WTC11 (cell line): ENCODE results near the gene RASGEF1C. TPM values are rescaled to one million over a fixed set of nuclear protein-coding genes. Genes with fewer than 3 reads are reported as not detected.

Experiments used
- ATF1 ChIP-seq: sonication (generic); formaldehyde crosslinking; IDR thresholded peaks from 2 replicates; pipeline ENCODE4 v1.8.1; 2023; ENCODE audit warnings: mild to moderate bottlenecking, moderate library complexity, missing genetic modification reagents
- CREB1 ChIP-seq: sonication (generic); formaldehyde crosslinking; IDR thresholded peaks from 2 replicates; pipeline ENCODE4 v1.8.0; 2023; ENCODE audit warnings: mild to moderate bottlenecking, missing genetic modification reagents
- ELF4 ChIP-seq: sonication (generic); formaldehyde crosslinking; IDR thresholded peaks from 2 replicates; pipeline ENCODE4 v1.8.1; 2022; ENCODE audit warnings: low read depth, mild to moderate bottlenecking, moderate library complexity, missing genetic modification reagents
- EMX1 ChIP-seq: fragments of 250-450 bp; sonication (Bioruptor Pico); IDR thresholded peaks from 2 replicates; pipeline ENCODE4 v1.8.0; 2021; ENCODE audit warnings: mild to moderate bottlenecking
- ESRRA ChIP-seq: sonication (generic); formaldehyde crosslinking; IDR thresholded peaks from 2 replicates; pipeline ENCODE4 v1.8.1; 2022; ENCODE audit warnings: mild to moderate bottlenecking, missing genetic modification reagents, borderline replicate concordance
- FOXK1 ChIP-seq: sonication (generic); formaldehyde crosslinking; IDR thresholded peaks from 2 replicates; pipeline ENCODE4 v1.8.0; 2022; ENCODE audit warnings: mild to moderate bottlenecking, moderate library complexity, missing genetic modification reagents
- GABPB1 ChIP-seq: sonication (generic); formaldehyde crosslinking; IDR thresholded peaks from 2 replicates; pipeline ENCODE4 v1.8.1; 2023; ENCODE audit warnings: mild to moderate bottlenecking, missing genetic modification reagents
- HMGA2 ChIP-seq: fragments of 250-450 bp; sonication (Bioruptor Pico); IDR thresholded peaks from 2 replicates; pipeline ENCODE4 v1.4.0; 2021; ENCODE audit warnings: mild to moderate bottlenecking, moderate library complexity
- HMGXB4 ChIP-seq: sonication (generic); formaldehyde crosslinking; IDR thresholded peaks from 2 replicates; pipeline ENCODE4 v1.8.1; 2023; ENCODE audit warnings: mild to moderate bottlenecking, moderate library complexity, missing genetic modification reagents
- IRF1 ChIP-seq: sonication (generic); formaldehyde crosslinking; IDR thresholded peaks from 2 replicates; pipeline ENCODE4 v1.8.0; 2023; ENCODE audit warnings: missing genetic modification reagents
- KAT7 ChIP-seq: sonication (generic); formaldehyde crosslinking; IDR thresholded peaks from 2 replicates; pipeline ENCODE4 v1.8.1; 2023; ENCODE audit warnings: missing genetic modification reagents, mild to moderate bottlenecking, borderline replicate concordance
- NR1H2 ChIP-seq: sonication (generic); formaldehyde crosslinking; IDR thresholded peaks from 2 replicates; pipeline ENCODE4 v1.9.0; 2021; ENCODE audit warnings: mild to moderate bottlenecking, moderate library complexity, missing genetic modification reagents
- PRRX2 ChIP-seq: fragments of 250-450 bp; sonication (Bioruptor Pico); IDR thresholded peaks from 2 replicates; pipeline ENCODE4 v1.8.0; 2021; ENCODE audit warnings: mild to moderate bottlenecking
- RORB ChIP-seq: fragments of 250-450 bp; sonication (Bioruptor Pico); IDR thresholded peaks from 2 replicates; pipeline ENCODE4 v1.9.0; 2021; ENCODE audit warnings: mild to moderate bottlenecking
- SMAD3 ChIP-seq: sonication (generic); formaldehyde crosslinking; IDR thresholded peaks from 2 replicates; pipeline ENCODE4 v1.8.0; 2022; ENCODE audit warnings: missing genetic modification reagents, mild to moderate bottlenecking, borderline replicate concordance
- SMAD4 ChIP-seq: sonication (generic); formaldehyde crosslinking; IDR thresholded peaks from 2 replicates; pipeline ENCODE4 v1.8.0; 2022; ENCODE audit warnings: mild to moderate bottlenecking, missing genetic modification reagents
- SP1 ChIP-seq: sonication (generic); formaldehyde crosslinking; conservative IDR thresholded peaks from 2 replicates; pipeline ENCODE4 v1.8.1; 2022; ENCODE audit warnings: missing genetic modification reagents
- TCF7 ChIP-seq: sonication (generic); formaldehyde crosslinking; IDR thresholded peaks from 2 replicates; pipeline ENCODE4 v1.8.0; 2022; ENCODE audit warnings: mild to moderate bottlenecking, low read depth, missing genetic modification reagents, moderate library complexity
- TP53 ChIP-seq: sonication (generic); formaldehyde crosslinking; IDR thresholded peaks from 2 replicates; pipeline ENCODE4 v1.8.1; 2023; ENCODE audit warnings: mild to moderate bottlenecking, missing genetic modification reagents
- ZBTB21 ChIP-seq: sonication (generic); formaldehyde crosslinking; IDR thresholded peaks from 2 replicates; pipeline ENCODE4 v1.8.1; 2023; ENCODE audit warnings: mild to moderate bottlenecking, missing genetic modification reagents, borderline replicate concordance
- ZNF121 ChIP-seq: sonication (generic); formaldehyde crosslinking; IDR thresholded peaks from 2 replicates; pipeline ENCODE4 v1.8.0; 2023; ENCODE audit warnings: missing genetic modification reagents
- ZNF232 ChIP-seq: sonication (generic); formaldehyde crosslinking; IDR thresholded peaks from 2 replicates; pipeline ENCODE4 v1.8.0; 2022; ENCODE audit warnings: mild to moderate bottlenecking, missing genetic modification reagents
- ZNF396 ChIP-seq: fragments of 250-450 bp; sonication (Bioruptor Pico); IDR thresholded peaks from 2 replicates; pipeline ENCODE4 v1.8.0; 2021; ENCODE audit warnings: mild to moderate bottlenecking, moderate library complexity, borderline replicate concordance
- ZNF416 ChIP-seq: fragments of 250-450 bp; sonication (Bioruptor Pico); IDR thresholded peaks from 2 replicates; pipeline ENCODE4 v1.9.0; 2021; ENCODE audit warnings: mild to moderate bottlenecking, inconsistent platforms
- total RNA-seq: library from RNA; stranded (reverse); gene quantifications from 3 replicates; pipeline ENCODE4 v1.2.3, GENCODE V29; 2021
- TF ChIP-seq, protein P1 (sequence below): fragments of 250-450 bp; sonication (Bioruptor Pico); IDR thresholded peaks from 2 replicates; pipeline ENCODE4 v2.1.2; 2022; ENCODE audit warnings: mild to moderate bottlenecking, moderate library complexity
- TF ChIP-seq, protein P2 (sequence below): sonication (generic); formaldehyde crosslinking; IDR thresholded peaks from 2 replicates; pipeline ENCODE4 v1.8.1; 2023; ENCODE audit warnings: mild to moderate bottlenecking, missing genetic modification reagents, moderate library complexity
- TF ChIP-seq, protein P3 (sequence below): fragments of 250-450 bp; sonication (Bioruptor Pico); IDR thresholded peaks from 2 replicates; pipeline ENCODE4 v1.9.0; 2021; ENCODE audit warnings: mild to moderate bottlenecking
- TF ChIP-seq, protein P4 (sequence below): sonication (generic); formaldehyde crosslinking; IDR thresholded peaks from 2 replicates; pipeline ENCODE4 v1.8.1; 2023; ENCODE audit warnings: mild to moderate bottlenecking, missing genetic modification reagents, moderate library complexity
- TF ChIP-seq, protein P5 (sequence below): sonication (generic); formaldehyde crosslinking; IDR thresholded peaks from 2 replicates; pipeline ENCODE4 v1.8.0; 2022; ENCODE audit warnings: mild to moderate bottlenecking, missing genetic modification reagents
- TF ChIP-seq, protein P6 (sequence below): sonication (generic); formaldehyde crosslinking; IDR thresholded peaks from 2 replicates; pipeline ENCODE4 v1.8.1; 2023; ENCODE audit warnings: mild to moderate bottlenecking, missing genetic modification reagents
- TF ChIP-seq, protein P7 (sequence below): sonication (generic); formaldehyde crosslinking; IDR thresholded peaks from 2 replicates; pipeline ENCODE4 v1.8.0; 2022; ENCODE audit warnings: mild to moderate bottlenecking, missing genetic modification reagents

The RASGEF1C gene
- total RNA-seq, 1 experiment from 2014 or later = 0.96 TPM

DNA sequence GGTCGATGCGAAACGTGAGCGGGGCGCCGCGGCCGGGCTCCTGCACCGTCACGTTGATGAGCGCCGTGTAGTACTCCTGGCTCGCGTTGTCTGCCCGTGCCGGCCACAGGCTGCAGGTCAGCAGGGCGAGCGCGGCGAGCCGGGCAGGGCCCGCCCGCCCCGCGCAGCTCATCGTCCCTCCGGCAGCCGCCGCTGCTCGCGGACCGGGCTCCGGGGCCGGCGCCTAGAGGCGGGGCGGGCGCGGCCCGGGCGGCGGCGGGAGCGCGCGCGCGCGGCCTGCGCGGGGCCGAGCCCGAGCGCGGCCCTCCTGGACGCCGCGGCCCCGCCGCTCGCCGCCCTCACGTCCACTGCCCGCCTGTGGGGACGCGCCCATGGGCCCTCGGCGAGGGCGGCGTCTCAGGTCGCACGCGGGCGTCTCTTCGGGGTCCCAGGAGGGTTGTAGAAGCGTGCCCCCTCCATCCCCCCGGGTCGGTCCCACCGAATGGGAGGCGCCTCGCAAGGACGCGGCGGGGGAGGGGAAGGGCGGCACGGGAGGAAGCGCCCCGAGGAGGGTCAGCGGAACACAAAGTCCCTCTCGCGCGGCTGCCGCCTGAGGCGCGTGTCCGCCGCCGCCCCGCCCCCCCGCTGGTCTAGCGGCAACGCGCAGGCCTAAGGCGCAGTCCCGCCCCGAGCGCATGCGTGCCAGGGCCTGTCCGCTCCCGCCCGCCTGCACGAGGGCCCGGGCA is 137.3 kb downstream of the RASGEF1C start, which contains the start of gene RNF130 (continued):
- TF ChIP-seq TCF7 (CRISPR knock-in tag) (peak; percentile 78; the same call in 1 of the 2 replicates), ZNF396 (CRISPR knock-in tag) (no peak), PRRX2 (CRISPR knock-in tag) (0 out of 2 replicates have a peak, but pooled peaks have one; percentile 50), KAT7 (0 out of 2 replicates have a peak, but pooled peaks have one; percentile 0), CREB1 (peak; percentile 94), IRF1 (CRISPR knock-in tag) (peak; percentile 97; the same call in 1 of the 2 replicates), HMGXB4 (CRISPR knock-in tag) (peak; percentile 83), SP1 (CRISPR knock-in tag) (peak; percentile 68; the same call in 1 of the 2 replicates), RORB (CRISPR knock-in tag) (no peak), SMAD4 (0 out of 2 replicates have a peak, but pooled peaks have one; percentile 88), HMGA2 (CRISPR knock-in tag) (no peak), EMX1 (CRISPR knock-in tag) (peak; percentile 80; the same call in 1 of the 2 replicates), ESRRA (CRISPR knock-in tag) (peak; percentile 96), SMAD3 (CRISPR knock-in tag) (peak; percentile 94), ATF1 (CRISPR knock-in tag) (peak; percentile 92), TP53 (peak; percentile 98), FOXK1 (peak; percentile 97), ELF4 (peak; percentile 97), GABPB1 (peak; percentile 91), ZNF232 (peak; percentile 98; the same call in 1 of the 2 replicates), NR1H2 (no peak), ZNF416 (CRISPR knock-in tag) (no peak), ZBTB21 (CRISPR knock-in tag) (peak; percentile 96), ZNF121 (CRISPR knock-in tag) (peak; percentile 50; the same call in 1 of the 2 replicates)
- TF ChIP-seq, protein P1, sequence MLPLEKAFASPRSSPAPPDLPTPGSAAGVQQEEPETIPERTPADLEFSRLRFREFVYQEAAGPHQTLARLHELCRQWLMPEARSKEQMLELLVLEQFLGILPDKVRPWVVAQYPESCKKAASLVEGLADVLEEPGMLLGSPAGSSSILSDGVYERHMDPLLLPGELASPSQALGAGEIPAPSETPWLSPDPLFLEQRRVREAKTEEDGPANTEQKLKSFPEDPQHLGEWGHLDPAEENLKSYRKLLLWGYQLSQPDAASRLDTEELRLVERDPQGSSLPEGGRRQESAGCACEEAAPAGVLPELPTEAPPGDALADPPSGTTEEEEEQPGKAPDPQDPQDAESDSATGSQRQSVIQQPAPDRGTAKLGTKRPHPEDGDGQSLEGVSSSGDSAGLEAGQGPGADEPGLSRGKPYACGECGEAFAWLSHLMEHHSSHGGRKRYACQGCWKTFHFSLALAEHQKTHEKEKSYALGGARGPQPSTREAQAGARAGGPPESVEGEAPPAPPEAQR (CRISPR knock-in tag) = no peak
- TF ChIP-seq, protein P2, sequence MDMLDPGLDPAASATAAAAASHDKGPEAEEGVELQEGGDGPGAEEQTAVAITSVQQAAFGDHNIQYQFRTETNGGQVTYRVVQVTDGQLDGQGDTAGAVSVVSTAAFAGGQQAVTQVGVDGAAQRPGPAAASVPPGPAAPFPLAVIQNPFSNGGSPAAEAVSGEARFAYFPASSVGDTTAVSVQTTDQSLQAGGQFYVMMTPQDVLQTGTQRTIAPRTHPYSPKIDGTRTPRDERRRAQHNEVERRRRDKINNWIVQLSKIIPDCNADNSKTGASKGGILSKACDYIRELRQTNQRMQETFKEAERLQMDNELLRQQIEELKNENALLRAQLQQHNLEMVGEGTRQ (CRISPR knock-in tag) = 0 out of 2 replicates have a peak, but pooled peaks have one; percentile 41
- TF ChIP-seq, protein P3, sequence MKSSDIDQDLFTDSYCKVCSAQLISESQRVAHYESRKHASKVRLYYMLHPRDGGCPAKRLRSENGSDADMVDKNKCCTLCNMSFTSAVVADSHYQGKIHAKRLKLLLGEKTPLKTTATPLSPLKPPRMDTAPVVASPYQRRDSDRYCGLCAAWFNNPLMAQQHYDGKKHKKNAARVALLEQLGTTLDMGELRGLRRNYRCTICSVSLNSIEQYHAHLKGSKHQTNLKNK (CRISPR knock-in tag) = no peak
- TF ChIP-seq, protein P4, sequence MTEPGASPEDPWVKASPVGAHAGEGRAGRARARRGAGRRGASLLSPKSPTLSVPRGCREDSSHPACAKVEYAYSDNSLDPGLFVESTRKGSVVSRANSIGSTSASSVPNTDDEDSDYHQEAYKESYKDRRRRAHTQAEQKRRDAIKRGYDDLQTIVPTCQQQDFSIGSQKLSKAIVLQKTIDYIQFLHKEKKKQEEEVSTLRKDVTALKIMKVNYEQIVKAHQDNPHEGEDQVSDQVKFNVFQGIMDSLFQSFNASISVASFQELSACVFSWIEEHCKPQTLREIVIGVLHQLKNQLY = peak; percentile 95; the same call in 1 of the 2 replicates
- TF ChIP-seq, protein P5, sequence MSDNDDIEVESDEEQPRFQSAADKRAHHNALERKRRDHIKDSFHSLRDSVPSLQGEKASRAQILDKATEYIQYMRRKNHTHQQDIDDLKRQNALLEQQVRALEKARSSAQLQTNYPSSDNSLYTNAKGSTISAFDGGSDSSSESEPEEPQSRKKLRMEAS (CRISPR knock-in tag) = peak; percentile 100; the same call in 1 of the 2 replicates
- TF ChIP-seq, protein P6, sequence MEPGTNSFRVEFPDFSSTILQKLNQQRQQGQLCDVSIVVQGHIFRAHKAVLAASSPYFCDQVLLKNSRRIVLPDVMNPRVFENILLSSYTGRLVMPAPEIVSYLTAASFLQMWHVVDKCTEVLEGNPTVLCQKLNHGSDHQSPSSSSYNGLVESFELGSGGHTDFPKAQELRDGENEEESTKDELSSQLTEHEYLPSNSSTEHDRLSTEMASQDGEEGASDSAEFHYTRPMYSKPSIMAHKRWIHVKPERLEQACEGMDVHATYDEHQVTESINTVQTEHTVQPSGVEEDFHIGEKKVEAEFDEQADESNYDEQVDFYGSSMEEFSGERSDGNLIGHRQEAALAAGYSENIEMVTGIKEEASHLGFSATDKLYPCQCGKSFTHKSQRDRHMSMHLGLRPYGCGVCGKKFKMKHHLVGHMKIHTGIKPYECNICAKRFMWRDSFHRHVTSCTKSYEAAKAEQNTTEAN (CRISPR knock-in tag) = no peak
- TF ChIP-seq, protein P7, sequence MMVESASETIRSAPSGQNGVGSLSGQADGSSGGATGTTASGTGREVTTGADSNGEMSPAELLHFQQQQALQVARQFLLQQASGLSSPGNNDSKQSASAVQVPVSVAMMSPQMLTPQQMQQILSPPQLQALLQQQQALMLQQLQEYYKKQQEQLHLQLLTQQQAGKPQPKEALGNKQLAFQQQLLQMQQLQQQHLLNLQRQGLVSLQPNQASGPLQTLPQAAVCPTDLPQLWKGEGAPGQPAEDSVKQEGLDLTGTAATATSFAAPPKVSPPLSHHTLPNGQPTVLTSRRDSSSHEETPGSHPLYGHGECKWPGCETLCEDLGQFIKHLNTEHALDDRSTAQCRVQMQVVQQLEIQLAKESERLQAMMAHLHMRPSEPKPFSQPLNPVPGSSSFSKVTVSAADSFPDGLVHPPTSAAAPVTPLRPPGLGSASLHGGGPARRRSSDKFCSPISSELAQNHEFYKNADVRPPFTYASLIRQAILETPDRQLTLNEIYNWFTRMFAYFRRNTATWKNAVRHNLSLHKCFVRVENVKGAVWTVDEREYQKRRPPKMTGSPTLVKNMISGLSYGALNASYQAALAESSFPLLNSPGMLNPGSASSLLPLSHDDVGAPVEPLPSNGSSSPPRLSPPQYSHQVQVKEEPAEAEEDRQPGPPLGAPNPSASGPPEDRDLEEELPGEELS (CRISPR knock-in tag) = peak; percentile 99
